Measurements from ENCODE around the gene TNFRSF18. TPM values are rescaled to one million over a fixed set of nuclear protein-coding genes. Genes with fewer than 3 reads are reported as not detected.

TNFRSF18 gene
- total and polyA plus RNA-seq, 10 of the 15 experiments (the other 5 are each of a cell fraction or from before 2014, with no cell fraction given), result 0.18 to 7.5 (median 1.5) TPM; not detected in 1

- TF ChIP-seq, protein P1, sequence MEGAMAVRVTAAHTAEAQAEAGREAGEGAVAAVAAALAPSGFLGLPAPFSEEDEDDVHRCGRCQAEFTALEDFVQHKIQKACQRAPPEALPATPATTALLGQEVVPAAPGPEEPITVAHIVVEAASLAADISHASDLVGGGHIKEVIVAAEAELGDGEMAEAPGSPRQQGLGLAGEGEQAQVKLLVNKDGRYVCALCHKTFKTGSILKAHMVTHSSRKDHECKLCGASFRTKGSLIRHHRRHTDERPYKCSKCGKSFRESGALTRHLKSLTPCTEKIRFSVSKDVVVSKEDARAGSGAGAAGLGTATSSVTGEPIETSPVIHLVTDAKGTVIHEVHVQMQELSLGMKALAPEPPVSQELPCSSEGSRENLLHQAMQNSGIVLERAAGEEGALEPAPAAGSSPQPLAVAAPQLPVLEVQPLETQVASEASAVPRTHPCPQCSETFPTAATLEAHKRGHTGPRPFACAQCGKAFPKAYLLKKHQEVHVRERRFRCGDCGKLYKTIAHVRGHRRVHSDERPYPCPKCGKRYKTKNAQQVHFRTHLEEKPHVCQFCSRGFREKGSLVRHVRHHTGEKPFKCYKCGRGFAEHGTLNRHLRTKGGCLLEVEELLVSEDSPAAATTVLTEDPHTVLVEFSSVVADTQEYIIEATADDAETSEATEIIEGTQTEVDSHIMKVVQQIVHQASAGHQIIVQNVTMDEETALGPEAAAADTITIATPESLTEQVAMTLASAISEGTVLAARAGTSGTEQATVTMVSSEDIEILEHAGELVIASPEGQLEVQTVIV (IDR thresholded peaks at IDR 0.05; ENCODE audit: borderline replicate concordance, partially characterized antibody), result peak; percentile 82
- no peak for TF ChIP-seq NRF1 (conservative IDR thresholded peaks at IDR 0.05; ENCODE audit: low read depth, low read length)
- TF ChIP-seq GATAD2B (conservative IDR thresholded peaks at IDR 0.05; ENCODE audit: low read depth), result peak; percentile 98
- TF ChIP-seq ZNF207 (IDR thresholded peaks at IDR 0.05; ENCODE audit: borderline replicate concordance), result 0 out of 2 replicates have a peak, but pooled peaks have one; percentile 28
- peak; percentile 19 for TF ChIP-seq NR2C1 (IDR thresholded peaks at IDR 0.05)
- no peak for TF ChIP-seq CREM (IDR thresholded peaks at IDR 0.05; ENCODE audit: low read depth)
- TF ChIP-seq, protein P2, sequence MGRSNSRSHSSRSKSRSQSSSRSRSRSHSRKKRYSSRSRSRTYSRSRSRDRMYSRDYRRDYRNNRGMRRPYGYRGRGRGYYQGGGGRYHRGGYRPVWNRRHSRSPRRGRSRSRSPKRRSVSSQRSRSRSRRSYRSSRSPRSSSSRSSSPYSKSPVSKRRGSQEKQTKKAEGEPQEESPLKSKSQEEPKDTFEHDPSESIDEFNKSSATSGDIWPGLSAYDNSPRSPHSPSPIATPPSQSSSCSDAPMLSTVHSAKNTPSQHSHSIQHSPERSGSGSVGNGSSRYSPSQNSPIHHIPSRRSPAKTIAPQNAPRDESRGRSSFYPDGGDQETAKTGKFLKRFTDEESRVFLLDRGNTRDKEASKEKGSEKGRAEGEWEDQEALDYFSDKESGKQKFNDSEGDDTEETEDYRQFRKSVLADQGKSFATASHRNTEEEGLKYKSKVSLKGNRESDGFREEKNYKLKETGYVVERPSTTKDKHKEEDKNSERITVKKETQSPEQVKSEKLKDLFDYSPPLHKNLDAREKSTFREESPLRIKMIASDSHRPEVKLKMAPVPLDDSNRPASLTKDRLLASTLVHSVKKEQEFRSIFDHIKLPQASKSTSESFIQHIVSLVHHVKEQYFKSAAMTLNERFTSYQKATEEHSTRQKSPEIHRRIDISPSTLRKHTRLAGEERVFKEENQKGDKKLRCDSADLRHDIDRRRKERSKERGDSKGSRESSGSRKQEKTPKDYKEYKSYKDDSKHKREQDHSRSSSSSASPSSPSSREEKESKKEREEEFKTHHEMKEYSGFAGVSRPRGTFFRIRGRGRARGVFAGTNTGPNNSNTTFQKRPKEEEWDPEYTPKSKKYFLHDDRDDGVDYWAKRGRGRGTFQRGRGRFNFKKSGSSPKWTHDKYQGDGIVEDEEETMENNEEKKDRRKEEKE (IDR thresholded peaks at IDR 0.05), result no peak
- TF ChIP-seq, protein P3, sequence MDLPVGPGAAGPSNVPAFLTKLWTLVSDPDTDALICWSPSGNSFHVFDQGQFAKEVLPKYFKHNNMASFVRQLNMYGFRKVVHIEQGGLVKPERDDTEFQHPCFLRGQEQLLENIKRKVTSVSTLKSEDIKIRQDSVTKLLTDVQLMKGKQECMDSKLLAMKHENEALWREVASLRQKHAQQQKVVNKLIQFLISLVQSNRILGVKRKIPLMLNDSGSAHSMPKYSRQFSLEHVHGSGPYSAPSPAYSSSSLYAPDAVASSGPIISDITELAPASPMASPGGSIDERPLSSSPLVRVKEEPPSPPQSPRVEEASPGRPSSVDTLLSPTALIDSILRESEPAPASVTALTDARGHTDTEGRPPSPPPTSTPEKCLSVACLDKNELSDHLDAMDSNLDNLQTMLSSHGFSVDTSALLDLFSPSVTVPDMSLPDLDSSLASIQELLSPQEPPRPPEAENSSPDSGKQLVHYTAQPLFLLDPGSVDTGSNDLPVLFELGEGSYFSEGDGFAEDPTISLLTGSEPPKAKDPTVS (IDR thresholded peaks at IDR 0.05; ENCODE audit: low read depth, low read length), result no peak
- no peak for TF ChIP-seq ELK1 (IDR thresholded peaks at IDR 0.05; ENCODE audit: low read depth, low read length)
- no peak for TF ChIP-seq RCOR1 (conservative IDR thresholded peaks at IDR 0.05; ENCODE audit: low read depth, low read length)
- peak; percentile 50 for TF ChIP-seq MEF2B (IDR thresholded peaks at IDR 0.05; ENCODE audit: partially characterized antibody, poor library complexity, severe bottlenecking)
- TF ChIP-seq TCF3 (IDR thresholded peaks at IDR 0.05; ENCODE audit: borderline replicate concordance, insufficient read depth, low read depth, low read length), result no peak
- TF ChIP-seq, protein P4, sequence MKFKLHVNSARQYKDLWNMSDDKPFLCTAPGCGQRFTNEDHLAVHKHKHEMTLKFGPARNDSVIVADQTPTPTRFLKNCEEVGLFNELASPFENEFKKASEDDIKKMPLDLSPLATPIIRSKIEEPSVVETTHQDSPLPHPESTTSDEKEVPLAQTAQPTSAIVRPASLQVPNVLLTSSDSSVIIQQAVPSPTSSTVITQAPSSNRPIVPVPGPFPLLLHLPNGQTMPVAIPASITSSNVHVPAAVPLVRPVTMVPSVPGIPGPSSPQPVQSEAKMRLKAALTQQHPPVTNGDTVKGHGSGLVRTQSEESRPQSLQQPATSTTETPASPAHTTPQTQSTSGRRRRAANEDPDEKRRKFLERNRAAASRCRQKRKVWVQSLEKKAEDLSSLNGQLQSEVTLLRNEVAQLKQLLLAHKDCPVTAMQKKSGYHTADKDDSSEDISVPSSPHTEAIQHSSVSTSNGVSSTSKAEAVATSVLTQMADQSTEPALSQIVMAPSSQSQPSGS (IDR thresholded peaks at IDR 0.05; ENCODE audit: low read length), result no peak
- TF ChIP-seq, protein P5, sequence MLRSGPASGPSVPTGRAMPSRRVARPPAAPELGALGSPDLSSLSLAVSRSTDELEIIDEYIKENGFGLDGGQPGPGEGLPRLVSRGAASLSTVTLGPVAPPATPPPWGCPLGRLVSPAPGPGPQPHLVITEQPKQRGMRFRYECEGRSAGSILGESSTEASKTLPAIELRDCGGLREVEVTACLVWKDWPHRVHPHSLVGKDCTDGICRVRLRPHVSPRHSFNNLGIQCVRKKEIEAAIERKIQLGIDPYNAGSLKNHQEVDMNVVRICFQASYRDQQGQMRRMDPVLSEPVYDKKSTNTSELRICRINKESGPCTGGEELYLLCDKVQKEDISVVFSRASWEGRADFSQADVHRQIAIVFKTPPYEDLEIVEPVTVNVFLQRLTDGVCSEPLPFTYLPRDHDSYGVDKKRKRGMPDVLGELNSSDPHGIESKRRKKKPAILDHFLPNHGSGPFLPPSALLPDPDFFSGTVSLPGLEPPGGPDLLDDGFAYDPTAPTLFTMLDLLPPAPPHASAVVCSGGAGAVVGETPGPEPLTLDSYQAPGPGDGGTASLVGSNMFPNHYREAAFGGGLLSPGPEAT (IDR thresholded peaks at IDR 0.05; ENCODE audit: low read depth), result peak; percentile 2
- TF ChIP-seq RBBP5 (conservative IDR thresholded peaks at IDR 0.05), result no peak
- TF ChIP-seq ZNF24 (IDR thresholded peaks at IDR 0.05), result no peak
- TF ChIP-seq NBN (IDR thresholded peaks at IDR 0.05), result 0 out of 2 replicates have a peak, but pooled peaks have one; percentile 25
- TF ChIP-seq BACH1 (IDR thresholded peaks at IDR 0.05; ENCODE audit: borderline replicate concordance), result 0 out of 2 replicates have a peak, but pooled peaks have one; percentile 24
Measured at GRCh38 chr1:1157914-1158710, 48.3 kb downstream of the TNFRSF18 start (continued).
